ENCODE results near the gene MYO15B. TPM values are rescaled to one million over a fixed set of nuclear protein-coding genes. Genes with fewer than 3 reads are reported as not detected.

Gene MYO15B
- total and polyA plus RNA-seq, 2 of the 13 experiments (the other 11 are each of a cell fraction or from before 2014, with no cell fraction given), result 2.8 to 8.1 TPM

DNA sequence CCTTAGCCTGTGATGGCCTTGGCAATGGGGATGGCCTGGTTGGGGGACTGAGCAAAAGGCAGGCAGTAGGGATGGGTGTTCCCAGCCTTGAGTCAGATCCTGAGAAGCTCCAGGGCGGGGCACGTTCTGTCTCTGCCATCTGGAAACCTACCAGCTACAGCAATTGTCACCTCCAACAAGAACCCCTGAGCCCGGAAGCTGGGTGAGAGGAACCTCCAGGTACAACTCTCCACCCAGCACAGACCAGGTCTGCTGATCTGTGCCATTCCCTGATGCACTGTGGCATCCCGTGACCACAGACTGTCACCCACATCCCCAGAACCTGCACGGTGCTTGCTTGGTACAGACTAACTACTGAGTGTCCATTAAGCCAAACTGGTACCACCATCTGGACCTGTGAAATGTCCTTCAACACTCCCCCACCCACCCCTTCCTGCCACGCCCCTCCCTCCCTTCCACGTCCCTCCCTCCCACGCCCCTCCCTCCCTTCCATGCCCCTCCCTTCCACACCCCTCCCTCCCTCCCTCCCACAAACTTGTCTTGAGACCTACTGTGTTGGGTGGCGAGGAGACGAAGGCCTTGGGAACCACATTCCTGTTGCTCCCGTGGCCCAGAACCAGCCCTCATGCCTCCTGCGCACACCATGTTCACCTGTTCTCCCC is 16.6 kb downstream of the MYO15B start (continued):
- TF ChIP-seq, protein P1, sequence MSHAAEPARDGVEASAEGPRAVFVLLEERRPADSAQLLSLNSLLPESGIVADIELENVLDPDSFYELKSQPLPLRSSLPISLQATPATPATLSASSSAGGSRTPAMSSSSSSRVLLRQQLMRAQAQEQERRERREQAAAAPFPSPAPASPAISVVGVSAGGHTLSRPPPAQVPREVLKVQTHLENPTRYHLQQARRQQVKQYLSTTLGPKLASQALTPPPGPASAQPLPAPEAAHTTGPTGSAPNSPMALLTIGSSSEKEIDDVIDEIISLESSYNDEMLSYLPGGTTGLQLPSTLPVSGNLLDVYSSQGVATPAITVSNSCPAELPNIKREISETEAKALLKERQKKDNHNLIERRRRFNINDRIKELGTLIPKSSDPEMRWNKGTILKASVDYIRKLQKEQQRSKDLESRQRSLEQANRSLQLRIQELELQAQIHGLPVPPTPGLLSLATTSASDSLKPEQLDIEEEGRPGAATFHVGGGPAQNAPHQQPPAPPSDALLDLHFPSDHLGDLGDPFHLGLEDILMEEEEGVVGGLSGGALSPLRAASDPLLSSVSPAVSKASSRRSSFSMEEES (CRISPR knock-in tag; IDR thresholded peaks at IDR 0.05), result no peak
- TF ChIP-seq DNMT1 (CRISPR knock-in tag; IDR thresholded peaks at IDR 0.05), result no peak
- no peak for TF ChIP-seq ZEB1 (IDR thresholded peaks at IDR 0.05; ENCODE audit: insufficient replicate concordance, low read depth)
- TF ChIP-seq, protein P2, sequence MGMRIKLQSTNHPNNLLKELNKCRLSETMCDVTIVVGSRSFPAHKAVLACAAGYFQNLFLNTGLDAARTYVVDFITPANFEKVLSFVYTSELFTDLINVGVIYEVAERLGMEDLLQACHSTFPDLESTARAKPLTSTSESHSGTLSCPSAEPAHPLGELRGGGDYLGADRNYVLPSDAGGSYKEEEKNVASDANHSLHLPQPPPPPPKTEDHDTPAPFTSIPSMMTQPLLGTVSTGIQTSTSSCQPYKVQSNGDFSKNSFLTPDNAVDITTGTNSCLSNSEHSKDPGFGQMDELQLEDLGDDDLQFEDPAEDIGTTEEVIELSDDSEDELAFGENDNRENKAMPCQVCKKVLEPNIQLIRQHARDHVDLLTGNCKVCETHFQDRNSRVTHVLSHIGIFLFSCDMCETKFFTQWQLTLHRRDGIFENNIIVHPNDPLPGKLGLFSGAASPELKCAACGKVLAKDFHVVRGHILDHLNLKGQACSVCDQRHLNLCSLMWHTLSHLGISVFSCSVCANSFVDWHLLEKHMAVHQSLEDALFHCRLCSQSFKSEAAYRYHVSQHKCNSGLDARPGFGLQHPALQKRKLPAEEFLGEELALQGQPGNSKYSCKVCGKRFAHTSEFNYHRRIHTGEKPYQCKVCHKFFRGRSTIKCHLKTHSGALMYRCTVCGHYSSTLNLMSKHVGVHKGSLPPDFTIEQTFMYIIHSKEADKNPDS (CRISPR knock-in tag; IDR thresholded peaks at IDR 0.05), result no peak
- TF ChIP-seq JUN (CRISPR knock-in tag; IDR thresholded peaks at IDR 0.05), result no peak
- TF ChIP-seq ZBTB7B (CRISPR knock-in tag; IDR thresholded peaks at IDR 0.05), result no peak
- no peak for TF ChIP-seq ZSCAN30 (CRISPR knock-in tag; IDR thresholded peaks at IDR 0.05)
- TF ChIP-seq XRCC5 (optimal IDR thresholded peaks at IDR 0.05; ENCODE audit: low read length), result no peak
- TF ChIP-seq, protein P3, sequence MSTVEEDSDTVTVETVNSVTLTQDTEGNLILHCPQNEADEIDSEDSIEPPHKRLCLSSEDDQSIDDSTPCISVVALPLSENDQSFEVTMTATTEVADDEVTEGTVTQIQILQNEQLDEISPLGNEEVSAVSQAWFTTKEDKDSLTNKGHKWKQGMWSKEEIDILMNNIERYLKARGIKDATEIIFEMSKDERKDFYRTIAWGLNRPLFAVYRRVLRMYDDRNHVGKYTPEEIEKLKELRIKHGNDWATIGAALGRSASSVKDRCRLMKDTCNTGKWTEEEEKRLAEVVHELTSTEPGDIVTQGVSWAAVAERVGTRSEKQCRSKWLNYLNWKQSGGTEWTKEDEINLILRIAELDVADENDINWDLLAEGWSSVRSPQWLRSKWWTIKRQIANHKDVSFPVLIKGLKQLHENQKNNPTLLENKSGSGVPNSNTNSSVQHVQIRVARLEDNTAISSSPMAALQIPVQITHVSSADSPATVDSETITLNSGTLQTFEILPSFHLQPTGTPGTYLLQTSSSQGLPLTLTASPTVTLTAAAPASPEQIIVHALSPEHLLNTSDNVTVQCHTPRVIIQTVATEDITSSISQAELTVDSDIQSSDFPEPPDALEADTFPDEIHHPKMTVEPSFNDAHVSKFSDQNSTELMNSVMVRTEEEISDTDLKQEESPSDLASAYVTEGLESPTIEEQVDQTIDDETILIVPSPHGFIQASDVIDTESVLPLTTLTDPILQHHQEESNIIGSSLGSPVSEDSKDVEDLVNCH (CRISPR knock-in tag; IDR thresholded peaks at IDR 0.05), result no peak

Data from HepG2 (cell line).